Activated B cell treated with CpG ODN at 0.5 μM for 24 hours (primary cell): ENCODE results near the gene CFDP1. TPM values are rescaled to one million over a fixed set of nuclear protein-coding genes. Genes with fewer than 3 reads are reported as not detected.

Experiments used
- ATAC-seq: fragments of 200-7000 bp; cut with Tn5 transposase; one replicate; pipeline ENCODE4 v1.10.0; 2021; ENCODE audit warnings: low read depth, mild to moderate bottlenecking, moderate library complexity
- CTCF ChIA-PET: fragments of 350-600 bp; sonication (Branson Sonifier 250); formaldehyde crosslinking; loops from one replicate; lab custom pipeline; 2021; ENCODE audit warnings: antibody characterized with exemption; lab: Charles Lee
- POLR2A ChIA-PET: fragments of 350-600 bp; sonication (Branson Sonifier 250); formaldehyde crosslinking; loops from one replicate; lab custom pipeline; 2021; ENCODE audit warnings: antibody characterized with exemption; lab: Charles Lee
- DNase-seq: peaks from one replicate; pipeline ENCODE4 v3.0.0; 2022
- H3K27ac Mint-ChIP-seq: one replicate; pipeline ENCODE4 v1.8.0; 2020; ENCODE audit warnings: mixed read lengths
- H3K27me3 Mint-ChIP-seq: one replicate; pipeline ENCODE4 v1.8.0; 2021; ENCODE audit warnings: mixed read lengths
- H3K36me3 Mint-ChIP-seq: one replicate; pipeline ENCODE4 v1.8.0; 2021; ENCODE audit warnings: low read depth, mixed read lengths
- H3K4me1 Mint-ChIP-seq: one replicate; pipeline ENCODE4 v1.8.0; 2021; ENCODE audit warnings: mixed read lengths
- H3K4me3 Mint-ChIP-seq: one replicate; pipeline ENCODE4 v1.8.0; 2020; ENCODE audit warnings: mild to moderate bottlenecking, mixed read lengths
- H3K9me3 Mint-ChIP-seq: one replicate; pipeline ENCODE4 v1.8.0; 2020; ENCODE audit warnings: mixed read lengths
- intact Hi-C: fragments of 100-400 bp; cut with micrococcal nuclease; formaldehyde crosslinking; loops from one replicate; pipeline ENCODE4 v1.15.1; 2024
- total RNA-seq: library from RNA; stranded (reverse); gene quantifications from 2 replicates; pipeline ENCODE4 v1.2.3, GENCODE V29; 2022
- TF ChIP-seq, protein P1 (sequence below): fragments of 200-600 bp; IDR thresholded peaks from one replicate; pipeline ENCODE4 v1.8.0; 2022; ENCODE audit warnings: antibody characterized with exemption, mild to moderate bottlenecking

The CFDP1 gene
- total RNA-seq, 1 donor from 2014 or later, result 32.0 TPM

DNA sequence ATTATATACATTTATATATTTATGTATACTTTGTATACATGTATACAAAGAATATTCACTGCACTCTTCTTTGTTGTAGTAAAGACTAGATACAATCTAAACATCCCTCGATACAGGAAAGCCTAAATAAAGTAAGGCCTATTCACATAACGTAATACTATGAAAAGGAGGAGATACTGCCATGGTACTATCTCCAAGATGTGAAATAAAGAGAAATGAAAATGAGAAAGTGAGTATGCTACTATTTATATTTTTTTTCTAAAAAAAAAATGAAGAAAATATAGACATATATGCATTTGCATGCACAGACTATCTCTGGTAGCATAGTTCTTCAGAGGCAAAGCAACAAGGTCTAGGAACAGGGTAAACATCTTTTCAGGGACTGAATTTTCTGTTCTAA, 19.4 kb downstream of the CFDP1 start:
- Mint-ChIP-seq H3K9me3 (no peaks in the 10 kb centered on the region), H3K4me1 (peaks cover 4% of the 10 kb centered on the region), H3K36me3 (peaks cover 32% of the 10 kb centered on the region), H3K27ac (no peak overlapping the region), H3K27me3 (no peaks in the 10 kb centered on the region), H3K4me3 (no peak overlapping the region)
- ATAC-seq (no peak), DNase-seq (no peak)
- POLR2A ChIA-PET, result no interaction called here
- intact Hi-C loops, result no loop called here
- TF ChIP-seq, protein P1, sequence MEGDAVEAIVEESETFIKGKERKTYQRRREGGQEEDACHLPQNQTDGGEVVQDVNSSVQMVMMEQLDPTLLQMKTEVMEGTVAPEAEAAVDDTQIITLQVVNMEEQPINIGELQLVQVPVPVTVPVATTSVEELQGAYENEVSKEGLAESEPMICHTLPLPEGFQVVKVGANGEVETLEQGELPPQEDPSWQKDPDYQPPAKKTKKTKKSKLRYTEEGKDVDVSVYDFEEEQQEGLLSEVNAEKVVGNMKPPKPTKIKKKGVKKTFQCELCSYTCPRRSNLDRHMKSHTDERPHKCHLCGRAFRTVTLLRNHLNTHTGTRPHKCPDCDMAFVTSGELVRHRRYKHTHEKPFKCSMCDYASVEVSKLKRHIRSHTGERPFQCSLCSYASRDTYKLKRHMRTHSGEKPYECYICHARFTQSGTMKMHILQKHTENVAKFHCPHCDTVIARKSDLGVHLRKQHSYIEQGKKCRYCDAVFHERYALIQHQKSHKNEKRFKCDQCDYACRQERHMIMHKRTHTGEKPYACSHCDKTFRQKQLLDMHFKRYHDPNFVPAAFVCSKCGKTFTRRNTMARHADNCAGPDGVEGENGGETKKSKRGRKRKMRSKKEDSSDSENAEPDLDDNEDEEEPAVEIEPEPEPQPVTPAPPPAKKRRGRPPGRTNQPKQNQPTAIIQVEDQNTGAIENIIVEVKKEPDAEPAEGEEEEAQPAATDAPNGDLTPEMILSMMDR, result no peak
- CTCF ChIA-PET, result interaction anchor here (1.5 kb wide), 1 partner anchor 26 kb away, joined by 3 read pairs; no protein-coding TSS in a partner anchor

DNA sequence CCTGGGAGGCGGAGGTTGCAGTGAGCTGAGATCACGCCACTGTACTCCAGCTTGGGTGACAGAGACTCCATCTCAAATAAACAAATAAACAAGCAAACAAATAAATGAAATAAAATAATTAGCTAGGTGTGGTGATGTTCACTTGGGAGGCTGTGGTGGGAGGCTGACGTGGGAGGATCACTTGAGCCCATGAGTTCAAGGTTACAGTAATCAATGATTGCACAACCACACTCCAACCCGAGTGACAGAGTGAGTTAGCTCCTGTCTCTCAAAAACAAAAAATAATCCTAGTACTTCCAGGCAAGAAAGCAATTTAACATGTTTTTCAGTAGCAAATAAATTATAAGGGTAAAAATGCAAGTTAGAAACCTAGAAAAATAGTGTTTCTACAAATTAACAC, 26.4 kb downstream of the CFDP1 start:
- ChIA-PET POLR2A (interaction anchor here (0.7 kb wide), 1 partner anchor 303 kb away, joined by 4 read pairs; no protein-coding TSS in a partner anchor), CTCF (interaction anchor here (0.6 to 1.6 kb wide), 2 partner anchors 64 to 173 kb away, joined by 3 to 9 read pairs; no protein-coding TSS in a partner anchor)
- no peak overlapping the region for H3K4me3 Mint-ChIP-seq
- no peaks in the 10 kb centered on the region for H3K4me1 Mint-ChIP-seq
- intact Hi-C loops, result no loop called here
- peaks cover 40% of the 10 kb centered on the region for H3K36me3 Mint-ChIP-seq
- ATAC-seq (no peak), DNase-seq (no peak)
- H3K9me3 Mint-ChIP-seq, result no peaks in the 10 kb centered on the region
- H3K27ac Mint-ChIP-seq, result no peak overlapping the region
- TF ChIP-seq, protein P1, result no peak
- no peaks in the 10 kb centered on the region for H3K27me3 Mint-ChIP-seq

DNA sequence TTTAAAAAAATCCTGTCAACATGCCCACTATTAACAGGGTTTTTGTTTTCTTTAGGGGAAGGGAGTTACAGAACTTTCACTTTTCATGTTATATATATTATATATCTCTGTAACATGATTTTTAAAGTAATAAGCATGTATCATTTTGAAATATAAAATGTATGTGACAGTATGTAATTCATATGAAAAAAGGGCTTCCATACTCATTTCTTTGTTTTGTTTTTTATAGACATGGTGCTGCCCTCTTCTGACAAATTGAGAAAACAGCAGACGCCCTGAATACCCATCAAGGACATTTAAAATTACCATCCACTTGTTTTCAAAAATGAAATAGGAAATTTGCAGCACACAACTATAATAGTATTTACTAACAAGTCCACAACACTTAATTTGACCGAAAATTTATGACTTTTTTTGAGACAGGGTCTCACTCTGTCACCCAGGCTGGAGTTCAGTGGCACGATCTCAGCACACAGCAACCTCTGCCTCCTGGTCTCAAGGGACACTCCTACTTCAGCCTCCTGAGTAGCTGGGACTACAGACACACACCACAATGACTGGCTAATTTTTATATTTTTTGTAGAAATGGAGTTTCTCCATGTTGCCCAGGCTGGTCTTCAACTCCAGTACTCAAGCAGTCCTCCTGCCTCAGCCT, 30.4 kb downstream of the CFDP1 start:
- Mint-ChIP-seq H3K27me3 (no peaks in the 10 kb centered on the region), H3K36me3 (peaks cover 24% of the 10 kb centered on the region), H3K9me3 (no peaks in the 10 kb centered on the region), H3K27ac (no peak overlapping the region), H3K4me1 (no peaks in the 10 kb centered on the region), H3K4me3 (no peak overlapping the region)
- intact Hi-C loops, result loop anchor here (1.0 to 2.0 kb wide), 5 partner anchors 16 to 361 kb away; no protein-coding TSS in a partner anchor
- TF ChIP-seq, protein P1, result peak; percentile 60
- peak; percentile 50 for ATAC-seq
- DNase-seq, result no peak
- POLR2A ChIA-PET, result no interaction called here
- CTCF ChIA-PET, result interaction anchor here (1.0 to 3.5 kb wide), 5 partner anchors 18 to 389 kb away, joined by 3 to 32 read pairs (median 8); no protein-coding TSS in a partner anchor

DNA sequence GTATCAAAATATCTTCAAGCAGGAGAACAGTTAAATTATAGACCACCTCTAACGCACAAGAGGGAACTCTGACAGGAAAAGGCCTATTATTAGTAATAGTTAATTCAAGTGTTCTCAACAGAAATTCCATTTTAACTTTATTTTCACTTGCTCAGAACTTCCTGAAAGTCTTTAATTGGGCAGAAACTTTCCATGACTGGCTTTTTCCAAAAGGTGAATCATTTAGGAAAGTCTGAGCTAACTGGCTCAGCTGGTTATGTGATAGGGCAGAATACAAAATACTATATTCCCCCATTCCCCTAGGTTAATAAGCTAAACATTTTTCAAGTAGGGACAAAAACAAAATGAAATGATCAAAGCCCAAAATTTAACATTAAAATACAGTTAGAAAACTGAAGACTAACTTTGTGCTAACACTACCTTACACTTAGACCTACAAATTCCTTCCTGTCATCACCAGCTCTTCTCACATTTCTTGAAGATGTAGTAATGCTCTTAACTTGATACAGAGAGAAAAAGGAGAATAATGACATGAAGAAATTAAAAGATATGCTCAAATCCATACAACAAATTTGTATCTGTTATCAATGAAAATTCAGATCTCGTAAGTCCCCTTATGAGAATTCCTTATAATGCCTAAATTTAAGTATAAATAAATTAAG, 31.0 kb downstream of the CFDP1 start:
- H3K4me3 Mint-ChIP-seq, result no peak overlapping the region
- ChIA-PET POLR2A (no interaction called here), CTCF (interaction anchor here (1.4 to 3.5 kb wide), 4 partner anchors 17 to 362 kb away, joined by 3 to 32 read pairs (median 11); no protein-coding TSS in a partner anchor)
- ATAC-seq (no peak), DNase-seq (no peak)
- no peaks in the 10 kb centered on the region for H3K4me1 Mint-ChIP-seq
- no peaks in the 10 kb centered on the region for H3K9me3 Mint-ChIP-seq
- TF ChIP-seq, protein P1, result no peak
- intact Hi-C loops, result loop anchor here (2.0 kb wide), 2 partner anchors 15 to 19 kb away; no protein-coding TSS in a partner anchor
- peaks cover 22% of the 10 kb centered on the region for H3K36me3 Mint-ChIP-seq
- no peak overlapping the region for H3K27ac Mint-ChIP-seq
- H3K27me3 Mint-ChIP-seq, result no peaks in the 10 kb centered on the region

DNA sequence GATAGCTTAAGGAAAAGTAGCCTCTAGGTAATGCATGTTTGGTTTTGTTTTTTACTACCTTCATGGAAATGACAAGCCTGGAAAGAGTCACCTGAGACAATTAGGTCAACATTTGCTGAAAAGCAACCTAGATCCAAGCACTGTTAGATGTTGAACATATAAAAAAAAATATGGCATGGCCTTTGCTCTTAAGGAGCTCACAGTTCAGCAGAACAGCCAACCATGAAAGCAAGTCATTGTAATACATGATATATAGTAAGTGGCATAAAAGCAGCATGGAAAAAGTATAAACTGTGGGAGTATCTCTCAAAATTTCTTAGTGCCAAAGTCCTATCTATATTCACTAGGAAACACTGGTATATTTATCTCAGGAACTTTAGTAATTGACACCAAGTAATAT, 31.6 kb downstream of the CFDP1 start:
- Mint-ChIP-seq H3K4me3 (no peak overlapping the region), H3K27ac (no peak overlapping the region), H3K27me3 (no peaks in the 10 kb centered on the region), H3K9me3 (no peaks in the 10 kb centered on the region), H3K36me3 (peaks cover 17% of the 10 kb centered on the region), H3K4me1 (no peaks in the 10 kb centered on the region)
- DNase-seq (no peak), ATAC-seq (no peak)
- POLR2A ChIA-PET, result no interaction called here
- intact Hi-C loops, result loop anchor here (2.0 kb wide), 2 partner anchors 15 to 19 kb away; no protein-coding TSS in a partner anchor
- TF ChIP-seq, protein P1, result no peak
- CTCF ChIA-PET, result interaction anchor here (0.8 to 3.5 kb wide), 6 partner anchors 12 to 362 kb away, joined by 3 to 32 read pairs (median 8); no protein-coding TSS in a partner anchor
